H9 (cell line): ENCODE measurements around the gene PRR35. TPM values are rescaled to one million over a fixed set of nuclear protein-coding genes. Genes with fewer than 3 reads are reported as not detected.

Experiments used
- DNase-seq: peaks from one replicate; pipeline ENCODE4 v3.0.0-alpha.2; 2017
- H2AFZ ChIP-seq: one replicate; pipeline ENCODE4 v1.6.1; 2013; ENCODE audit warnings: mild to moderate bottlenecking, low read length, control low read depth, moderate library complexity
- H2AK5ac ChIP-seq: 2 replicates; pipeline ENCODE4 v1.6.1; 2013; ENCODE audit warnings: low read length, control low read depth, mixed read lengths; ENCODE audit not compliant: insufficient read length
- H2BK120ac ChIP-seq: one replicate; pipeline ENCODE4 v1.6.1; 2013; ENCODE audit warnings: low read depth, mild to moderate bottlenecking, low read length, control low read depth, inconsistent platforms; ENCODE audit not compliant: poor library complexity, severe bottlenecking
- H2BK12ac ChIP-seq: 2 replicates; pipeline ENCODE4 v1.6.1; 2013; ENCODE audit warnings: low read length, control low read depth, mixed read lengths, low read depth; ENCODE audit not compliant: insufficient read length
- H2BK15ac ChIP-seq: 2 replicates; pipeline ENCODE4 v1.6.1; 2013; ENCODE audit warnings: low read depth, low read length, control low read depth
- H2BK20ac ChIP-seq: one replicate; pipeline ENCODE4 v1.6.1; 2013; ENCODE audit warnings: low read depth, mild to moderate bottlenecking, low read length, control low read depth, inconsistent platforms; ENCODE audit not compliant: poor library complexity, severe bottlenecking
- H2BK5ac ChIP-seq: 2 replicates; pipeline ENCODE4 v1.6.1; 2013; ENCODE audit warnings: low read length, control low read depth, mixed read lengths; ENCODE audit not compliant: insufficient read length
- H3K14ac ChIP-seq: 2 replicates; pipeline ENCODE4 v1.6.1; 2013; ENCODE audit warnings: low read length, control low read depth; ENCODE audit not compliant: insufficient read depth
- H3K18ac ChIP-seq: 2 replicates; pipeline ENCODE4 v1.6.1; 2013; ENCODE audit warnings: low read depth, mild to moderate bottlenecking, mixed read lengths, low read length, control low read depth; ENCODE audit not compliant: insufficient read length
- H3K23ac ChIP-seq: 2 replicates; pipeline ENCODE4 v1.6.1; 2013; ENCODE audit warnings: low read length, control low read depth, mixed read lengths, low read depth; ENCODE audit not compliant: insufficient read length
- H3K23me2 ChIP-seq: 2 replicates; pipeline ENCODE4 v1.6.1; 2013; ENCODE audit warnings: low read depth, mild to moderate bottlenecking, mixed read lengths, low read length, control low read depth; ENCODE audit not compliant: insufficient read length, poor library complexity, severe bottlenecking
- H3K27ac ChIP-seq: 2 replicates; pipeline ENCODE4 v1.5.1; 2013; ENCODE audit warnings: low read length, control low read depth, mixed read lengths, low read depth; ENCODE audit not compliant: insufficient read length
- H3K27me3 ChIP-seq: 2 replicates; pipeline ENCODE4 v1.6.1; 2013; ENCODE audit warnings: low read length, control low read depth, inconsistent platforms; ENCODE audit not compliant: insufficient read depth
- H3K4ac ChIP-seq: 2 replicates; pipeline ENCODE4 v1.6.1; 2013; ENCODE audit warnings: low read depth, mild to moderate bottlenecking, control low read depth, inconsistent platforms, low read length, moderate library complexity
- H3K4me1 ChIP-seq: 2 replicates; pipeline ENCODE4 v1.6.1; 2013; ENCODE audit warnings: low read length, control low read depth, inconsistent platforms; ENCODE audit not compliant: insufficient read depth
- H3K4me2 ChIP-seq: 2 replicates; pipeline ENCODE4 v1.6.1; 2013; ENCODE audit warnings: low read length, control low read depth, mixed read lengths; ENCODE audit not compliant: insufficient read length, insufficient read depth
- H3K56ac ChIP-seq: 2 replicates; pipeline ENCODE4 v1.6.1; 2013; ENCODE audit warnings: low read depth, mild to moderate bottlenecking, mixed read lengths, low read length, control low read depth; ENCODE audit not compliant: insufficient read length
- H3K79me1 ChIP-seq: 2 replicates; pipeline ENCODE4 v1.6.1; 2013; ENCODE audit warnings: low read depth, mild to moderate bottlenecking, moderate library complexity, low read length, control low read depth, inconsistent platforms; ENCODE audit not compliant: insufficient read depth, poor library complexity, severe bottlenecking
- H3K79me2 ChIP-seq: 2 replicates; pipeline ENCODE4 v1.6.1; 2013; ENCODE audit warnings: low read length, control low read depth, inconsistent platforms; ENCODE audit not compliant: insufficient read depth
- H3K9ac ChIP-seq: 2 replicates; pipeline ENCODE4 v1.6.1; 2013; ENCODE audit warnings: low read length, control low read depth, mixed read lengths; ENCODE audit not compliant: insufficient read length; ENCODE audit errors: extremely low read depth
- H3K9me3 ChIP-seq: one replicate; pipeline ENCODE4 v1.6.1; 2013; ENCODE audit warnings: low read depth, low read length, inconsistent platforms; ENCODE audit not compliant: control insufficient read depth
- H3T11ph ChIP-seq: one replicate; pipeline ENCODE4 v1.6.1; 2013; ENCODE audit warnings: mild to moderate bottlenecking, low read length, control low read depth, inconsistent platforms
- H4K20me1 ChIP-seq: one replicate; pipeline ENCODE4 v1.6.1; 2013; ENCODE audit not compliant: control insufficient read depth, insufficient read length, insufficient read depth
- H4K5ac ChIP-seq: 2 replicates; pipeline ENCODE4 v1.6.1; 2013; ENCODE audit warnings: low read depth, mild to moderate bottlenecking, mixed read lengths, low read length, control low read depth; ENCODE audit not compliant: insufficient read length
- H4K8ac ChIP-seq: replicated peaks from 2 replicates; pipeline ENCODE4 v1.6.1; 2013; ENCODE audit warnings: low read length, control low read depth, mixed read lengths, low read depth; ENCODE audit not compliant: insufficient read length
- H4K91ac ChIP-seq: 2 replicates; pipeline ENCODE4 v1.6.1; 2013; ENCODE audit warnings: low read depth, mild to moderate bottlenecking, moderate library complexity, mixed read lengths, low read length, control low read depth; ENCODE audit not compliant: insufficient read length
- H3K27ac Mint-ChIP-seq, 3 experiments: 2 replicates in 2 of 3; 3 replicates in 1 of 3; pipeline ENCODE4 v1.8.0; 2020 to 2021; ENCODE audit warnings: mixed read lengths in 3 of 3, mild to moderate bottlenecking in 1 of 3, moderate library complexity in 1 of 3
- H3K27me3 Mint-ChIP-seq: 2 replicates; pipeline ENCODE4 v1.8.0; 2021; ENCODE audit warnings: low read depth, mild to moderate bottlenecking, moderate library complexity, mixed read lengths
- H3K36me3 Mint-ChIP-seq, 3 experiments: 2 replicates in 2 of 3; 3 replicates in 1 of 3; pipeline ENCODE4 v1.8.0; 2020 to 2021; ENCODE audit warnings: low read depth in 3 of 3, mixed read lengths in 3 of 3; ENCODE audit not compliant: insufficient read depth in 1 of 3
- H3K4me1 Mint-ChIP-seq, 2 experiments: 2 replicates each; pipeline ENCODE4 v1.8.0; 2020; ENCODE audit warnings: mixed read lengths in 2 of 2
- H3K4me3 Mint-ChIP-seq, 2 experiments: 2 replicates in 1 of 2; 3 replicates in 1 of 2; pipeline ENCODE4 v1.8.0; 2020 to 2021; ENCODE audit warnings: mild to moderate bottlenecking in 2 of 2, mixed read lengths in 2 of 2, moderate library complexity in 1 of 2
- H3K9me3 Mint-ChIP-seq, 2 experiments: 2 replicates in 1 of 2; 3 replicates in 1 of 2; pipeline ENCODE4 v1.8.0; 2020; ENCODE audit warnings: mild to moderate bottlenecking in 2 of 2, mixed read lengths in 2 of 2, moderate library complexity in 1 of 2
- CTCF ChIP-seq: fragments of 200-600 bp; sonication (generic); conservative IDR thresholded peaks from 3 replicates; pipeline ENCODE4 v1.8.0; 2021; ENCODE audit warnings: antibody characterized with exemption, mild to moderate bottlenecking
- WGBS: extraction: QIAGEN DNeasy Blood & Tissue Kit; methylation state at CpG from one replicate; pipeline ENCODE4 v1.1.7; 2013; ENCODE audit warnings: missing lambda C conversion rate, low lambda C conversion rate, mixed read lengths; ENCODE audit not compliant: insufficient read length; ENCODE audit errors: extremely low coverage; 5-methylcytosine and 5-hydroxymethylcytosine counted together
- total RNA-seq: library from RNA; stranded (reverse); gene quantifications from 2 replicates; pipeline ENCODE4 v1.2.1, GENCODE V29; 2021

PRR35 gene
- total RNA-seq, 1 experiment from 2014 or later, result 0.33 TPM

DNA sequence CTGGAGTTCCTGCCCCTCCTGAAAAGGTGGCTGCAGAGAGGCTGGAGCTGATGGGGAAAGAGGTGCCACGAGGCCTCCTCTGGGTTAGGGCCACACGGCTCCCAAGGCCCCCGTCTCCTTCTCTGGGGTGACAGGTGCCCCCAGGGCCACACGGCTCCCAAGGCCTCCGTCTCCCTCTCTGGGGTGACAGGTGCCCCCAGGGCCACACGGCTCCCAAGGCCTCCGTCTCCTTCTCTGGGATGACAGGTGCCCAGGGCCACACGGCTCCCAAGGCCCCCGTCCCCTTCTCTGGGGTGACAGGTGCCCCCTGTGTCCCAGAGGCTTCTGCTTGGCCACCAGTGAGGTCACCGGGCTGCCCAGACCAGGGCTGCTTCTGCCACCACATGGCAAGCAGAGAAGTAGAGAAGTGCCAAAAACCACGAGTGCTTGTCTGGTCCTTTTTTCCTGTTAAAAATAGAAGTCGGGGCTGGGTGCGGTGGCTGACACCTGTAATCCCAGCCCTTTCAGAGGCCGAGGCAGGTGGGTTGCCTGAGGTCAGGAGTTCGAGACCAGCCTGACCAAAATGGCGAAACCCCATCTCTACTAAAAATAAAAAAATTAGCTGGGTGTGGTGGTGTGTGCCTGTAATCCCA, 28.6 kb upstream of the PRR35 start:
- H4K20me1 ChIP-seq, result peaks cover 6% of the 10 kb centered on the region
- Mint-ChIP-seq H3K4me3 (no peak overlapping the region), H3K36me3 (peaks cover 0 to 7% (median 5%) of the 10 kb centered on the region in 3 experiments; a peak in 3 of 7 replicates), H3K4me1 (peaks cover 11 to 16% of the 10 kb centered on the region in 2 experiments), H3K27ac (no peak overlapping the region), H3K9me3 (no peaks in the 10 kb centered on the region), H3K27me3 (no peaks in the 10 kb centered on the region)
- no peak overlapping the region for H2BK15ac ChIP-seq
- H3K4ac ChIP-seq, result no peak overlapping the region
- H3T11ph ChIP-seq, result no peak overlapping the region
- H2AFZ ChIP-seq, result no peak overlapping the region
- no peak overlapping the region for H3K18ac ChIP-seq
- no peak for DNase-seq
- WGBS, result no CpG with 5 or more reads among the region's 16 CpGs
- no peak overlapping the region for H3K14ac ChIP-seq
- H2AK5ac ChIP-seq, result no peak overlapping the region
- H2BK20ac ChIP-seq, result no peak overlapping the region
- no peak overlapping the region for H4K91ac ChIP-seq
- no peak overlapping the region for H3K23ac ChIP-seq
- no peak overlapping the region for H2BK12ac ChIP-seq
- no peaks in the 10 kb centered on the region for H3K27me3 ChIP-seq
- H2BK120ac ChIP-seq, result no peak overlapping the region
- no peaks in the 10 kb centered on the region for H3K9me3 ChIP-seq
- no peak overlapping the region for H4K8ac ChIP-seq
- H3K56ac ChIP-seq, result no peak overlapping the region
- no peak overlapping the region for H4K5ac ChIP-seq
- H3K4me2 ChIP-seq, result no peak overlapping the region
- no peak overlapping the region for H3K9ac ChIP-seq
- no peaks in the 10 kb centered on the region for H3K79me1 ChIP-seq
- no peaks in the 10 kb centered on the region; the same call in 1 of the 2 replicates for H3K4me1 ChIP-seq
- H3K79me2 ChIP-seq, result peaks cover 22% of the 10 kb centered on the region; the same call in 1 of the 2 replicates
- no peak overlapping the region for H3K27ac ChIP-seq
- TF ChIP-seq CTCF, result no peak
- peaks cover 11% of the 10 kb centered on the region for H3K23me2 ChIP-seq
- no peak overlapping the region for H2BK5ac ChIP-seq
